HG03521 (cell line): ENCODE data around the gene TMEM270.
A peak's percentile ranks its signal among the peaks of the same experiment; 100 is the strongest.
"Not testable (repeated sequence)": the region's sequence is repeated elsewhere in the genome, so short reads cannot be mapped to it uniquely, and the experiment has no call there.

Source experiments
- ATAC-seq: cut with Tn5 transposase; IDR thresholded peaks from one replicate; pipeline ENCODE4 v1.9.1; 2021; ENCODE audit warnings: mild to moderate bottlenecking, moderate library complexity; ENCODE audit not compliant: unreplicated experiment

Gene TMEM270

DNA sequence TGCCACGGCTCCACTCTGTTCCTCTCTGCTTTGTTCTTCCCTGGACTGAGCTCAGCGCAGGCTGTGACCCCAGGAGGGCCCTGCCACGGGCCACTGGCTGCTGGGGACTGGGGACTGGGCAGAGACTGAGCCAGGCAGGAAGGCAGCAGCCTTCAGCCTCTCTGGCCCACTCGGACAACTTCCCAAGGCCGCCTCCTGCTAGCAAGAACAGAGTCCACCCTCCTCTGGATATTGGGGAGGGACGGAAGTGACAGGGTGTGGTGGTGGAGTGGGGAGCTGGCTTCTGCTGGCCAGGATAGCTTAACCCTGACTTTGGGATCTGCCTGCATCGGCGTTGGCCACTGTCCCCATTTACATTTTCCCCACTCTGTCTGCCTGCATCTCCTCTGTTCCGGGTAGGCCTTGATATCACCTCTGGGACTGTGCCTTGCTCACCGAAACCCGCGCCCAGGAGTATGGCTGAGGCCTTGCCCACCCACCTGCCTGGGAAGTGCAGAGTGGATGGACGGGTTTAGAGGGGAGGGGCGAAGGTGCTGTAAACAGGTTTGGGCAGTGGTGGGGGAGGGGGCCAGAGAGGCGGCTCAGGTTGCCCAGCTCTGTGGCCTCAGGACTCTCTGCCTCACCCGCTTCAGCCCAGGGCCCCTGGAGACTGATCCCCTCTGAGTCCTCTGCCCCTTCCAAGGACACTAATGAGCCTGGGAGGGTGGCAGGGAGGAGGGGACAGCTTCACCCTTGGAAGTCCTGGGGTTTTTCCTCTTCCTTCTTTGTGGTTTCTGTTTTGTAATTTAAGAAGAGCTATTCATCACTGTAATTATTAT is 28.9 kb upstream of the TMEM270 start:
- no peak for ATAC-seq

- ATAC-seq: no peak
These were observed 28.2 kb upstream of the TMEM270 start for GRCh38 chr7:73832806-73833205.

GRCh38 chr7:73833251-73833919 is 27.6 kb upstream of the TMEM270 start:
- no peak for ATAC-seq

GRCh38 chr7:73834626-73835191 is 26.2 kb upstream of the TMEM270 start:
- ATAC-seq: no peak

GRCh38 chr7:73837167-73837566 is 23.8 kb upstream of the TMEM270 start:
- not testable (repeated sequence) for ATAC-seq

- ATAC-seq: no peak
These were observed 22.3 kb upstream of the TMEM270 start for GRCh38 chr7:73838642-73839041.

GRCh38 chr7:73839290-73839689 is 21.7 kb upstream of the TMEM270 start:
- no peak for ATAC-seq

- ATAC-seq: no peak
These were observed 20.9 kb upstream of the TMEM270 start for GRCh38 chr7:73839743-73840714.

DNA sequence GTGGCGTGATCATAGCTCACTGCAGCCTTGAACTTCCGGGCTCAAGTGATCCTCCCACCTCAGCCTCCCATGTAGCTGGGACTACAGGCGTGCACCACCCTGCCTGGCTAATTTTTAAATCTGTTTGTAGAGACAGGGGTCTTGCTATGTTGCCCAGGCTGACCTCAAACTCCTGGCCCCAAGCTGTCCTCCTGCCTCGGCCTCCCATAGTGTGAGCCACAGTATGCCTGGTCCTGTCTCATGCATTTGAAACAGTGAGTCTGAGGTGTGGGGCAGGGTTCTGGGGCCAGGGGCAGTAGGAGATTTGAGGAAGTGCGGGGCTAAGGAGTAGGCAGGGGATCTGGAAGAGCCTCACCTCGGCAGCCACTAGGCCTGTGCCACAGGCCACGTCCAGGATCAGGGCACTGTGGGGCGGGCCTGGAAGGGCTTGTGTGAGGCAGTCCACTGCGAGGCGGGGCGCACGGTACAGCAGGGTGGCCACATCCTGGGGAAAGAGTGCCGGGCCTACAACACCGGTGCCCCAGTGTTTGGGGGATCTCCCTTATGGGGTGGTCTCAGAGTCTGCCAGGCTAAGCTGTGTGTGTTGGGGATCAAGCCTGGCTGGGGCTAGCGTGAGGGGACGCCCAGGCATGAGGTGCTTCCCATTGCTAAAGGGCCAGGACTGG is 20.1 kb upstream of the TMEM270 start:
- ATAC-seq: no peak

DNA sequence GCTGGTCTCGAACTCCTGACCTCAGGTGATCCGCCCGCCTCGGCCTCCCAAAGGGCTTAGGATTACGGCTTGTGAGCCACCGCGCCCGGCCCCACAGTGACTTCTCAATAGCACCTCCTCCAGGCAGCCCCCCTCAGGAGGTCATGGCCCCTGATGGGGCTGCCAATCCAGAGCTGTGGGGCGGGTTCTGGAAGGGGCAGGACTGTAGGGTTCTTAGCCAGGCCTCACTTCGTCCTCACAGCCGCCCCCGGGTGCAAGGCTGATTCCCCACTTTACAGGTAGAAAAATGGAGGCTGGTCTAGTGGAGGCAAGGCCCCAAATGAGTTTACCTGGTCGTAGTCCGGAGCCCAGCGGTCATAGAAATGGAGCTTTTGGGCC is 19.3 kb upstream of the TMEM270 start:
- ATAC-seq: no peak

- ATAC-seq: peak; percentile 96
These were observed 18.6 kb upstream of the TMEM270 start, which contains the start of gene METTL27 for GRCh38 chr7:73842067-73842976. METTL27 (minus strand) TSS chr7:73842516; CDS start chr7:73842140, 376 bp downstream.

- ATAC-seq: no peak
These were observed 16.8 kb upstream of the TMEM270 start for GRCh38 chr7:73844131-73844547.

GRCh38 chr7:73844848-73845460 is 16.0 kb upstream of the TMEM270 start:
- ATAC-seq: no peak

GRCh38 chr7:73845701-73846195 is 15.2 kb upstream of the TMEM270 start:
- ATAC-seq: not testable (repeated sequence)

GRCh38 chr7:73847941-73848723 is 12.8 kb upstream of the TMEM270 start:
- no peak for ATAC-seq

DNA sequence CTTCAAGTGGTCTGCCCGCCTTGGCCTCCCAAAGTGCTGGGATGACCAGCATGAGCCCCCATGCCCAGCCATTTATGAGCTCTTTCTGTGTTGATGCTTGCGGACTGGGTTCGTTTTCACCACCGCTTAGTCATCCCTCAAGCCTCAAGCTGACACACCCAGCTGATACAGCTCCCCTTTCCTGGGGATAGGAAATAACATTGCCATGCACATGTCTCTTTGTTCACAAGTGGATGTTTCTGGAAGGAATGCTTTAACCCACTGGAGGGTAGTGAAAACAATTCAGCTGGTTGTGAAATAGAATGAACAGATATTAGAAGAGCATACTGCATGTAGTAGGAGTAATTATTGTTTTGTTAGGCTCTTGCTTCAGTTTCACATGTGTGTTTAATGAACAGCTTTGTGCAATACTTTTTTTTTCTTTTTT is 10.2 kb upstream of the TMEM270 start:
- ATAC-seq: no peak

DNA sequence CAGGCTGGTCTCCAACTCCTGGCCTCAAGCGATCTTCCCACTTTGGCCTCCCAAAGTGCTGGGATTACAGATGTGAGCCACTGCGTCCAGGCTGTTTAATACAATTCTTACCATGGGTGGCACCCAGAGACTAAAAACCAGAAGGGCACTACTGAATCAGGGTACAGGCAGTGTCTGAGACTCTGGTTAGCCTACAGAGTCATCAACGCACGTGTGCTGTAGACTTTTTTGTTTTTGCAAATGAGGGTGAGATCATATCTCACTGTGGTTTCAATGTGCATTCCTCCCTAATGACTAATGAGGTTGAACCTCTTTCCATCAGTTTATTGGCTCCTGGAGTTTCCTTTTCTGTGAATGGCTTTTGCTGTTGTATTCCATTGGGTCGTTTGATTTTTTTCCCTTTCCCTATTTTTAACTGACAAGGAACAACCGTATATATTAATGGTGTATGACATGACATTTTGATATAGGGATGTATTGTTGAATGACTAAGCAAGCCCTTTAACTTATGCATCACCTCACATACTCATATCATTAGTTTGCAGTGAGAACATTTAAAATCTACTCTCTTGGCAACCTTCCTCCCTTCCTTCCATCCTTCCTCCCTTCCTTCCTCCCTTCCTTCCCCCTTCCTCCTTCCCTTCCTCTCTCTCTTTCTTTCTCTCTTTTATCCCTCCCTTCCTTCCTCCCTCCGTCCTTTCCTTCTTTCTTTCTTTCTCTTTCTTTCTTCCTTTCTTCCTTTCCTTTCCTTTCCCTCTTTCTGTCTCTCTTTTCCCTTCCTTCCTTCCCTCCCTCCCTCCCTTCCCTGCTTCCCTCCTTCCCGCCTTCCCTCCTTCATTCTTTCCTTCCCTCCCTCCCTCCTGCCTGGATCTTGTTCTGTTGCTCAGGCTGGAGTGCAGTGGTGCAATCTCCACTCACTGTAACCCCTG is 9.3 kb upstream of the TMEM270 start:
- peak; percentile 82 for ATAC-seq
